Kidney (tissue), 22 donors: ENCODE measurements around the gene ISX. TPM values are rescaled to one million over a fixed set of nuclear protein-coding genes. Genes with fewer than 3 reads are reported as not detected.

Experiments used
- DNase-seq, 5 donors: peaks; one replicate each; pipeline ENCODE4 v3.0.0-alpha.2; 2013 to 2020
- FAIRE-seq: peaks from 2 replicates; lab custom pipeline; 2012; peaks lifted over from hg19 to GRCh38; lab: Jason Lieb, UNC
- H3K27ac ChIP-seq, 2 donors: one replicate each; pipeline ENCODE4 v1.7.0; 2013; ENCODE audit warnings: low read depth in 2 of 2, low read length in 2 of 2, inconsistent platforms in 1 of 2
- H3K27me3 ChIP-seq: one replicate; pipeline ENCODE4 v1.7.1; 2013; ENCODE audit warnings: low read length, inconsistent platforms; ENCODE audit not compliant: control insufficient read depth, insufficient read depth
- H3K36me3 ChIP-seq, 3 donors: one replicate each; pipeline versions ENCODE4 v1.7.0 to v1.7.1; 2013; ENCODE audit warnings: low read length in 3 of 3, control low read depth in 1 of 3, inconsistent platforms in 1 of 3; ENCODE audit not compliant: insufficient read depth in 3 of 3, control insufficient read depth in 2 of 3
- H3K4me1 ChIP-seq, 3 donors: one replicate each; pipeline versions ENCODE4 v1.7.0 to v1.7.1; 2013; ENCODE audit warnings: low read length in 3 of 3, inconsistent platforms in 1 of 3, low read depth in 1 of 3; ENCODE audit not compliant: control insufficient read depth in 2 of 3, insufficient read depth in 2 of 3
- H3K4me3 ChIP-seq, 3 donors: one replicate each; pipeline versions ENCODE4 v1.7.0 to v1.8.1; 2013; ENCODE audit warnings: low read length in 3 of 3, control low read depth in 1 of 3, inconsistent platforms in 1 of 3
- H3K9ac ChIP-seq, 3 donors: one replicate each; pipeline versions ENCODE4 v1.7.0 to v1.7.1; 2013; ENCODE audit warnings: low read length in 3 of 3, control low read depth in 1 of 3, inconsistent platforms in 1 of 3
- H3K9me3 ChIP-seq, 3 donors: one replicate each; pipeline versions ENCODE4 v1.7.0 to v1.7.1; 2013; ENCODE audit warnings: low read length in 3 of 3, control low read depth in 1 of 3, inconsistent platforms in 1 of 3; ENCODE audit not compliant: control insufficient read depth in 2 of 3, insufficient read depth in 1 of 3
- intact Hi-C: fragments of 100-400 bp; cut with DNase I; formaldehyde crosslinking; loops from one replicate; pipeline ENCODE4 v1.11.1; 2022
- long read RNA-seq, 10 donors: library from polyadenylated mRNA in 1 of 10; unstranded in 1 of 10; transcript quantifications; one replicate each; pipeline ENCODE4 v2.0.0 and lab custom pipeline, GENCODE V29; 2021 to 2026
- polyA plus RNA-seq: library from polyadenylated mRNA; stranded (reverse); fragments of 350-450 nt; fragmentation: Illumina TruSeq; extraction: RNeasy Lipid Tissue Mini Kit (QIAGEN cat#74804); gene quantifications from one replicate; pipeline ENCODE4 v1.2.3, GENCODE V29; 2014; ENCODE audit warnings: low read depth, low replicate concordance; ENCODE audit not compliant: insufficient read depth
- total RNA-seq: library from RNA; stranded (reverse); fragmentation: NEBNext Ultra II Directional; extraction: Animal tissue kit (Norgen Biotek cat#: 25700); gene quantifications from one replicate; pipeline ENCODE4 v1.2.1, GENCODE V29; 2021
- TF ChIP-seq, protein P1 (sequence below): IDR thresholded peaks from 3 replicates; pipeline ENCODE4 v1.5.1; 2012; ENCODE audit warnings: mild to moderate bottlenecking, moderate library complexity, borderline replicate concordance; ENCODE audit not compliant: insufficient read depth; ENCODE audit errors: extremely low read depth
- donor health status: control.
- donor health status: control.
- donor health status: control.
- donor health status: control.
- donor health status: control.
- donor health status: DM: yes; HTN: yes; CAD: no.
- donor health status: Normal renal cell carcinoma (clear cell type).

Gene ISX
- total RNA-seq (not detected), polyA plus RNA-seq (not detected)
- long read RNA-seq, donor 1: 0 reads
- long read RNA-seq, donor 2, partial matches to known transcripts: 0 of 1 reads
- long read RNA-seq, donor 2, other reads (novel, unspliced or antisense): 0 of 1 reads
- long read RNA-seq, donor 3: 0 reads
- long read RNA-seq, donor 4: 0 reads
- long read RNA-seq, donor 5: 0 reads
- long read RNA-seq, donor 6: 0 reads
- long read RNA-seq, donor 7: 0 reads
- long read RNA-seq, donor 8: 0 reads
- long read RNA-seq, donor 9: 0 reads
- long read RNA-seq, donor 10: 0 reads

DNA sequence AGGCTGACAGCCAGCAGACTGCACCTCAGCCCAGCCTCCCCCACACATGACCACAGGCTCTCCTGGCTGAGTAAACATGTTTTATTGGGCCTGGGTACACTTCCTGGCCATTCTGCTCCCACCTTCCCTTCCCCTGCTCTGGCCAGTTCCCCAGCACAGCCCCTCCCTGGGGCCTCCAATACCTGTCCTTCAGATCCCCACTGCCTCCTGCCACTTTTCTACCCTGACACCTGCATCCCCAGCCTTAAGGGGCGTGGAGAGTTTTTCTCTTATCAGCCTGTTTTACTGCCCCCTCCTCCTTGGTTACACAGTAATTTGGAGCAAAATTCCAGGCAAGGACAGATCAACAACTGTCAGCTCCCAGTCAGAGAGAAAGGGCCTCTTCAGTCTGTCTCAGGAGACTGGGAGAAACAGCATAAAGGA, at the start of gene ISX:
ISX (plus strand) TSS at position 363 of the 423 bp plus-strand sequence. CDS start 930 bp downstream, outside the sequence.
- Histone ChIP-seq H3K27me3 (no peaks in the 10 kb centered on the region), H3K4me3 (no peak within 1 kb of the TSS), H3K36me3 (no peaks in the 10 kb centered on the region), H3K27ac (no peak within 1 kb of the TSS), H3K9ac (no peak within 1 kb of the TSS), H3K4me1 (no peaks in the 10 kb centered on the region), H3K9me3 (no peaks in the 10 kb centered on the region)
- intact Hi-C loops: no loop called here
- peak in 4 of 5 donors; percentile 61 to 77 (median 68) for DNase-seq
- FAIRE-seq: no peak
- TF ChIP-seq, protein P1, sequence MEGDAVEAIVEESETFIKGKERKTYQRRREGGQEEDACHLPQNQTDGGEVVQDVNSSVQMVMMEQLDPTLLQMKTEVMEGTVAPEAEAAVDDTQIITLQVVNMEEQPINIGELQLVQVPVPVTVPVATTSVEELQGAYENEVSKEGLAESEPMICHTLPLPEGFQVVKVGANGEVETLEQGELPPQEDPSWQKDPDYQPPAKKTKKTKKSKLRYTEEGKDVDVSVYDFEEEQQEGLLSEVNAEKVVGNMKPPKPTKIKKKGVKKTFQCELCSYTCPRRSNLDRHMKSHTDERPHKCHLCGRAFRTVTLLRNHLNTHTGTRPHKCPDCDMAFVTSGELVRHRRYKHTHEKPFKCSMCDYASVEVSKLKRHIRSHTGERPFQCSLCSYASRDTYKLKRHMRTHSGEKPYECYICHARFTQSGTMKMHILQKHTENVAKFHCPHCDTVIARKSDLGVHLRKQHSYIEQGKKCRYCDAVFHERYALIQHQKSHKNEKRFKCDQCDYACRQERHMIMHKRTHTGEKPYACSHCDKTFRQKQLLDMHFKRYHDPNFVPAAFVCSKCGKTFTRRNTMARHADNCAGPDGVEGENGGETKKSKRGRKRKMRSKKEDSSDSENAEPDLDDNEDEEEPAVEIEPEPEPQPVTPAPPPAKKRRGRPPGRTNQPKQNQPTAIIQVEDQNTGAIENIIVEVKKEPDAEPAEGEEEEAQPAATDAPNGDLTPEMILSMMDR: no peak

DNA sequence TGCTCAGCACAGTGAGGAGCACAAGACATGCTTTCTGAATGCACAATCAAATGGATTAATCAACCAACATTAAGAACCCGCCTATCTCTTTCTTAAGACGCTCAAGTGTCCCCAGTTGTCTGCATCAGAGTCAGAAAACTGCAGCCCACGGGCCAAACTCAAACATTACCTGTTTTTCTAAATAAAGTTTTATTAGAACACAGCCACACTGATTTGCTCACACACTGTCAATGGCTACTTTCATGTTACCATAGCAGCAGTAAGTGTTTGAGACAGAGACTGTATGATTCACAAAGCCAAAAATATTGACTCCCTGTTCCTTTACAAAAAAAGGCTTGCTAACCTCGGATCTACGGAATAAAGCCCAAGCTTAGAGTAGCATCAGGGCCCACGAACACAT, 49.0 kb upstream of the ISX start:
- Histone ChIP-seq H3K9me3 (no peaks in the 10 kb centered on the region), H3K4me3 (no peak overlapping the region), H3K36me3 (no peaks in the 10 kb centered on the region), H3K27ac (no peak overlapping the region), H3K9ac (no peak overlapping the region), H3K27me3 (no peaks in the 10 kb centered on the region), H3K4me1 (no peaks in the 10 kb centered on the region)
- intact Hi-C loops: no loop called here
- TF ChIP-seq, protein P1: no peak
- DNase-seq (no peak), FAIRE-seq (no peak)

DNA sequence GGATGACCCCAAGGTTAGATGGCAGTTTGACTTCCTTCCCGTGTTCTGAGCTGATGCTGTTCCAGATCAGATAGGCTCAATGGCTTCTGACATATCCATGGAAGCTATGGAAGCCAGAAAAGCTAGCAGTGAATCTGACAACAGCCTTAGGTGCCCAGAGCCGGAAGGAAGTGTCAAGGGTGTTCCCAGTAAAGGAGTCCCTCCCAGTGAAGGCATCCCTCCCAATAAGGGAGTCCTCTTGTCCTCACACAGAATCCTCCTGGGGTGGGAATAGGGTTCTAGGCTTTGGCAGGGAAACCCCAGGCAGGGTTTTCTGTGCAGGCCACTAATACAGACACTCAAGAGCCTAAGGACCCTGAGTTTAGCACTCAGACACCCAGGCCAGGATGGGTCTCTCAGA, 47.0 kb upstream of the ISX start:
- Histone ChIP-seq H3K9ac (no peak overlapping the region), H3K36me3 (no peaks in the 10 kb centered on the region), H3K27ac (no peak overlapping the region), H3K4me3 (no peak overlapping the region), H3K4me1 (no peaks in the 10 kb centered on the region), H3K9me3 (no peaks in the 10 kb centered on the region), H3K27me3 (no peaks in the 10 kb centered on the region)
- DNase-seq (no peak), FAIRE-seq (no peak)
- intact Hi-C loops: no loop called here
- TF ChIP-seq, protein P1: no peak

DNA sequence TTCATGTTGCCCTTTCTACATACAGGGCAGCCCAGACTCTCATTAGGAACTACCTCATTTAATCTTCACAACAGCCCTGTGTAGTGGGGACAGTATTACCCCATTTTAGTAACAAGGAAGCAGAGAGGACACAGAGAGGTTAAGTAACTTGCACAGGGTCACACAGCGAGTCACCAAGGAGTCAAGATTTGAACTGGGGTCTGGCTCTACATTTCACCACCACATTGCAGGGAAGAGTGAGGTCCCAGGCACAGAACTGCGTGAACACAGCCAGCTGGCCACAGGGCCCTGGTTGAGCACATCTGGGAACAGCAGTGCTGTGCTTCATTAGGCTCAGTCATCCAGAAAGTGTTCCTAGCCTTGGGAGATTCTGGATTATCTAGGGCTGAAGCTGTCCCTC, 45.4 kb upstream of the ISX start:
- intact Hi-C loops: no loop called here
- DNase-seq (no peak), FAIRE-seq (no peak)
- no peak overlapping the region for H3K27ac ChIP-seq
- TF ChIP-seq, protein P1: no peak
- no peaks in the 10 kb centered on the region for H3K36me3 ChIP-seq
- peak overlapping the region in 1 of 3 donors; percentile 46 for H3K9ac ChIP-seq
- H3K4me3 ChIP-seq: no peak overlapping the region
- no peaks in the 10 kb centered on the region for H3K9me3 ChIP-seq
- H3K27me3 ChIP-seq: no peaks in the 10 kb centered on the region
- H3K4me1 ChIP-seq: no peaks in the 10 kb centered on the region
